Smooth muscle cell (in vitro differentiated cells): Measurements from ENCODE around the gene FAIM2. TPM values are rescaled to one million over a fixed set of nuclear protein-coding genes. Genes with fewer than 3 reads are reported as not detected.

ENCODE experiments used
- DNase-seq: peaks from one replicate; lab custom pipeline; 2025; ENCODE audit not compliant: unreplicated experiment; lab: John Stamatoyannopoulos, UW
- H2AFZ ChIP-seq: fragments of 200-600 bp; sonication (generic); 2 replicates; pipeline ENCODE4 v1.6.0; 2016; ENCODE audit warnings: antibody characterized with exemption, low read depth, mild to moderate bottlenecking
- H3F3A ChIP-seq: fragments of 200-600 bp; sonication (generic); 2 replicates; pipeline ENCODE4 v1.6.0; 2017; ENCODE audit warnings: antibody characterized with exemption, low read depth
- H3K27ac ChIP-seq: fragments of 200-600 bp; sonication (generic); 2 replicates; pipeline ENCODE4 v1.5.1; 2016; ENCODE audit warnings: low read depth, mild to moderate bottlenecking
- H3K27me3 ChIP-seq: fragments of 200-600 bp; sonication (generic); 2 replicates; pipeline ENCODE4 v1.6.1; 2016; ENCODE audit warnings: low read depth, mild to moderate bottlenecking
- H3K36me3 ChIP-seq: fragments of 200-600 bp; sonication (generic); 2 replicates; pipeline ENCODE4 v1.5.1; 2016; ENCODE audit warnings: low read depth
- H3K4me1 ChIP-seq: fragments of 200-600 bp; sonication (generic); 2 replicates; pipeline ENCODE4 v1.5.1; 2016; ENCODE audit warnings: low read depth
- H3K4me2 ChIP-seq: fragments of 200-600 bp; sonication (generic); 2 replicates; pipeline ENCODE4 v1.6.0; 2016; ENCODE audit warnings: mild to moderate bottlenecking
- H3K4me3 ChIP-seq: fragments of 200-600 bp; sonication (generic); 2 replicates; pipeline ENCODE4 v1.5.1; 2016; ENCODE audit warnings: mild to moderate bottlenecking
- H3K79me2 ChIP-seq: fragments of 200-600 bp; sonication (generic); 2 replicates; pipeline ENCODE4 v1.6.0; 2016; ENCODE audit warnings: low read depth, mild to moderate bottlenecking
- H3K9ac ChIP-seq: fragments of 200-600 bp; sonication (generic); 2 replicates; pipeline ENCODE4 v1.6.0; 2016; ENCODE audit warnings: low read depth
- H3K9me3 ChIP-seq: fragments of 200-600 bp; sonication (generic); replicated peaks from 2 replicates; pipeline ENCODE4 v1.5.1; 2016; ENCODE audit warnings: low read depth
- H4K20me1 ChIP-seq: fragments of 200-600 bp; sonication (generic); 2 replicates; pipeline ENCODE4 v1.6.0; 2016; ENCODE audit warnings: low read depth
- WGBS: methylation state at CpG from one replicate; pipeline ENCODE4 v1.1.7; 2016; ENCODE audit warnings: low lambda C conversion rate; 5-methylcytosine and 5-hydroxymethylcytosine counted together
- polyA plus RNA-seq: library from polyadenylated mRNA; unstranded; fragments of >200 nt; fragmentation: Nextera tagmentation; extraction: Ambion mirVana; gene quantifications from 2 replicates; pipeline ENCODE4 v1.2.1, GENCODE V29; 2016
- total RNA-seq: library from RNA; depleted of rRNA; stranded (reverse); fragments of >200 nt; gene quantifications from 2 replicates; pipeline ENCODE4 v1.2.3, GENCODE V29; 2014
- TF ChIP-seq, protein P1 (sequence below): fragments of 200-600 bp; sonication (generic); IDR thresholded peaks from 2 replicates; pipeline ENCODE4 v1.5.1; 2017; ENCODE audit warnings: borderline replicate concordance, mild to moderate bottlenecking, antibody characterized with exemption; ENCODE audit not compliant: insufficient read depth, poor library complexity, severe bottlenecking

The FAIM2 gene
- total and polyA plus RNA-seq, 2 experiments from 2014 or later: 0.67 to 1.2 TPM

DNA sequence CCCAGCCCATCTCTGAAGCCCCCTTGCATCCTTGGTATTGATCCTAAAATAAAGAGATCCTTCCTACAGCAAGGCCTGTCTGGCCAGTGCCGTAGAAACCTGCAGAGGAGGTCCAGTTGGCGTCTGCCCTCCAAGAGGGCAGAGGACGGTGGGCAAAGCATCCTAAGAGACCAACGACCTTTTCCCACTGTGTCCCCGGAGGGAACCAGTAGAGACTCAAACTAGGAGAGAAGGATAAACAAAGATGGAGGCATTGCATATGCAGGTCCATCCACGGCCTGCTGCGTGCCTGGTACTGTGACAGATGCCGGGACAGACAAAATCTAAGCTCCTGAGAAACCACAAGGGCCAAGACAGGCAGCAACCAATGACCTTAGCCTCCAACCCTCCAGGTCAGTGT, 79.3 kb downstream of the FAIM2 start:
- Histone ChIP-seq H3K4me2 (peak overlapping the region; percentile 88), H3K27ac (peak overlapping the region; percentile 80), H4K20me1 (no peaks in the 10 kb centered on the region), H3K36me3 (no peaks in the 10 kb centered on the region), H2AFZ (no peak overlapping the region), H3K9ac (no peak overlapping the region), H3K27me3 (no peaks in the 10 kb centered on the region), H3K9me3 (no peaks in the 10 kb centered on the region), H3F3A (peaks cover 9% of the 10 kb centered on the region), H3K79me2 (no peaks in the 10 kb centered on the region), H3K4me1 (peaks cover 36% of the 10 kb centered on the region), H3K4me3 (no peak overlapping the region)
- TF ChIP-seq, protein P1, sequence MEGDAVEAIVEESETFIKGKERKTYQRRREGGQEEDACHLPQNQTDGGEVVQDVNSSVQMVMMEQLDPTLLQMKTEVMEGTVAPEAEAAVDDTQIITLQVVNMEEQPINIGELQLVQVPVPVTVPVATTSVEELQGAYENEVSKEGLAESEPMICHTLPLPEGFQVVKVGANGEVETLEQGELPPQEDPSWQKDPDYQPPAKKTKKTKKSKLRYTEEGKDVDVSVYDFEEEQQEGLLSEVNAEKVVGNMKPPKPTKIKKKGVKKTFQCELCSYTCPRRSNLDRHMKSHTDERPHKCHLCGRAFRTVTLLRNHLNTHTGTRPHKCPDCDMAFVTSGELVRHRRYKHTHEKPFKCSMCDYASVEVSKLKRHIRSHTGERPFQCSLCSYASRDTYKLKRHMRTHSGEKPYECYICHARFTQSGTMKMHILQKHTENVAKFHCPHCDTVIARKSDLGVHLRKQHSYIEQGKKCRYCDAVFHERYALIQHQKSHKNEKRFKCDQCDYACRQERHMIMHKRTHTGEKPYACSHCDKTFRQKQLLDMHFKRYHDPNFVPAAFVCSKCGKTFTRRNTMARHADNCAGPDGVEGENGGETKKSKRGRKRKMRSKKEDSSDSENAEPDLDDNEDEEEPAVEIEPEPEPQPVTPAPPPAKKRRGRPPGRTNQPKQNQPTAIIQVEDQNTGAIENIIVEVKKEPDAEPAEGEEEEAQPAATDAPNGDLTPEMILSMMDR: no peak
- WGBS: 89% methylated on average over 8 of the region's 8 CpGs
- no peak for DNase-seq

DNA sequence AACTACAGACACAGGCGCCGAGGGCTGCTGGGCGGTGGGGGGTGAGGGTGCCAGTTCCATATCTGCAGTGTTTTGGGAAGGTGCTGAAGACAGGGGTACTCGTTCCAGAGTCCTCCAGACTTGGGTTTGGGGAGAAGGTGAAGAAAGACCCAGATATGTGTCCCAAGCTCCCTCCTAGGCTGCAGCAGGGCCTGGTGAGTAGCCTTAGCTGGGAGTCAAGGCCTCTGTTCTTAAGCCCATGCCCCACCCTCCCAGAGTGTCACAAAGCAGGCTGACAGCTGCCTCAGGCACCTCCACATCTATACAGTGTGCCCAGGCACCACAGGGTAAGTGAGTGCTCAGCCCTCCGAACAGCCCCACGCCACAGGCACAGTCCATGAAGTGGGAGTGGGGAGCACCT, 79.7 kb downstream of the FAIM2 start:
- no peak overlapping the region for H3K9ac ChIP-seq
- no peaks in the 10 kb centered on the region for H3K36me3 ChIP-seq
- TF ChIP-seq, protein P1: no peak
- no peak overlapping the region for H2AFZ ChIP-seq
- H4K20me1 ChIP-seq: no peaks in the 10 kb centered on the region
- H3K4me3 ChIP-seq: no peak overlapping the region
- H3K79me2 ChIP-seq: no peaks in the 10 kb centered on the region
- 98% methylated on average over 6 of the region's 6 CpGs for WGBS
- H3K27me3 ChIP-seq: no peaks in the 10 kb centered on the region
- peak overlapping the region; percentile 80 for H3K27ac ChIP-seq
- no peak for DNase-seq
- no peak overlapping the region for H3K4me2 ChIP-seq
- H3K9me3 ChIP-seq: no peaks in the 10 kb centered on the region
- H3K4me1 ChIP-seq: peaks cover 31% of the 10 kb centered on the region
- peaks cover 9% of the 10 kb centered on the region for H3F3A ChIP-seq

DNA sequence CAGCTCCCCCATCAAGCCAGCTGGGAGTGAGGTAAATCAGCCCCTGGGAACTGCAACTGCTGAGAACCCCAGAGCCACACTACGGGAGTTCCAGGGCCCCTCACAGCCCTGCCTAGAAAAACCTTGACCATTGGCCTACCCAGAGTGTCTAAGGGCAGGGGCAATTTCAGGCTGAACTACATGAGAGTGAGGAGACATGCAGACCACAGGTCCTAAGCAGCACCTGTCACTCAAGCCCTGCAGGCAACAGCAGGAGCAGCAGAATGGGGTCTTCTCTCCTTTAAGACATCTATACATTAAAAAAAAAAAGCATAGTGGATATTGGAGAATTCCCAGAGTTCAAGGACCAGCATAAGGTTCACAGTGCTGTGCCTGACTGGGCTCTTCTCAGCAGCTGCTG, 80.3 kb downstream of the FAIM2 start:
- Histone ChIP-seq H3K36me3 (no peaks in the 10 kb centered on the region), H3K27me3 (no peaks in the 10 kb centered on the region), H3K27ac (no peak overlapping the region), H3K4me3 (no peak overlapping the region), H3F3A (peaks cover 9% of the 10 kb centered on the region), H3K4me2 (no peak overlapping the region), H3K9ac (no peak overlapping the region), H2AFZ (no peak overlapping the region), H3K9me3 (no peaks in the 10 kb centered on the region), H4K20me1 (no peaks in the 10 kb centered on the region), H3K79me2 (no peaks in the 10 kb centered on the region), H3K4me1 (peaks cover 28% of the 10 kb centered on the region)
- no peak for DNase-seq
- no CpG with 5 or more reads among the region's 1 CpG for WGBS
- TF ChIP-seq, protein P1: no peak
